ENCODE measurements around the gene PLEKHB2. TPM values are rescaled to one million over a fixed set of nuclear protein-coding genes. Genes with fewer than 3 reads are reported as not detected.
"Not testable (repeated sequence)": the region's sequence is repeated elsewhere in the genome, so short reads cannot be mapped to it uniquely, and the experiment has no call there.

PLEKHB2 gene
- total RNA-seq, 2 experiments from 2014 or later: 42.4 to 43.2 TPM

DNA sequence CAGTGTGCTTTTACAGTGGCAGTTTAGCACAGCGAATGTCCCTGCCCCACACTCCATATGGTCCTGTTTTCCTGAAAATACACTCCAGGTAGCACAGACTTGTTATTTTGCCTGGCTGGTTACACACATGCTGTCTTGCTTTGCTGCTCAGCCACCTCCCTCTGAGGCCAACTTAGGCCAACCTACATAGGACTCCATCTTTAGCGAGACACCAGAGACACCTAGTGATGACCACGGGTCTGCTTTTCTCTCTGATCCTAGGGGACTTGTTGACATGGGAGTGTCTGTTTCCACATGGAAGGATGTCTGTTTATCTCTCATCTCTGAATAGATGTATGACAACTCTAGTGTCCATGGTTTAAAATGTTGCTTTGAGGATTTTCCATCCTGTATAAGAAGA lies 43.3 kb downstream of the PLEKHB2 start:
- no peak overlapping the region for H3K27ac Mint-ChIP-seq
- peaks cover 7% of the 10 kb centered on the region for H3K36me3 Mint-ChIP-seq
- H3K9me3 Mint-ChIP-seq: no peaks in the 10 kb centered on the region
- H3K4me1 Mint-ChIP-seq: no peaks in the 10 kb centered on the region
- H3K27me3 Mint-ChIP-seq: no peaks in the 10 kb centered on the region
- DNase-seq: no peak
- no peak overlapping the region for H3K4me3 Mint-ChIP-seq

GRCh38 chr2:131150109-131150508 lies 45.0 kb downstream of the PLEKHB2 start:
- H3K27ac Mint-ChIP-seq, H3K4me3 Mint-ChIP-seq, H3K36me3 Mint-ChIP-seq, H3K27me3 Mint-ChIP-seq, H3K9me3 Mint-ChIP-seq, H3K4me1 Mint-ChIP-seq, DNase-seq: not testable (repeated sequence)

DNA sequence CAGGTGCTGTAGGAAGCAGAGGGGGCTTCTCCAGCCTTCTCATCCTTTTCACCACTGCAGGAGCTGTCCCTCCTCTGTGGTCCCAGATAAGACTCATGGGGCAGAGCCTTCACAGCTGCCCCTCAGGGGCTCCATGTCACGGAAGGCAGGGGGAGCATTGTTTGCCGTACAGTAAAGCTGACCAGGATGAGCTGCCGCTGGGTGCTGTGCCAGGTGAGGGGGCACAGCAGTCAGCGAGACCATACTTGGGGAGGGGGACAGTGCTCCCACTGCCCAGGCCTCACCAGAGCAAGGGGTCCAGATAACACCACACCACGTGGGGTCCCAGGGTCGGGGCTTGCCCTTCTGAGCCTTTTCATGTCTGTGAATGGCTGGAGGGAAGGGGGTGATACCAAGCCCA lies 46.3 kb downstream of the PLEKHB2 start:
- H3K4me1 Mint-ChIP-seq: peaks cover 15% of the 10 kb centered on the region
- no peak overlapping the region for H3K27ac Mint-ChIP-seq
- DNase-seq: no peak
- peaks cover 5% of the 10 kb centered on the region for H3K36me3 Mint-ChIP-seq
- H3K9me3 Mint-ChIP-seq: no peaks in the 10 kb centered on the region
- no peaks in the 10 kb centered on the region for H3K27me3 Mint-ChIP-seq
- no peak overlapping the region for H3K4me3 Mint-ChIP-seq

- H3K36me3 Mint-ChIP-seq: peaks cover 5% of the 10 kb centered on the region
- H3K4me3 Mint-ChIP-seq: no peak overlapping the region
- peak overlapping the region; percentile 39 for H3K27ac Mint-ChIP-seq
- no peaks in the 10 kb centered on the region for H3K27me3 Mint-ChIP-seq
- H3K4me1 Mint-ChIP-seq: peaks cover 20% of the 10 kb centered on the region
- no peaks in the 10 kb centered on the region for H3K9me3 Mint-ChIP-seq
- DNase-seq: no peak
These were observed 46.9 kb downstream of the PLEKHB2 start for GRCh38 chr2:131152074-131152473.

DNA sequence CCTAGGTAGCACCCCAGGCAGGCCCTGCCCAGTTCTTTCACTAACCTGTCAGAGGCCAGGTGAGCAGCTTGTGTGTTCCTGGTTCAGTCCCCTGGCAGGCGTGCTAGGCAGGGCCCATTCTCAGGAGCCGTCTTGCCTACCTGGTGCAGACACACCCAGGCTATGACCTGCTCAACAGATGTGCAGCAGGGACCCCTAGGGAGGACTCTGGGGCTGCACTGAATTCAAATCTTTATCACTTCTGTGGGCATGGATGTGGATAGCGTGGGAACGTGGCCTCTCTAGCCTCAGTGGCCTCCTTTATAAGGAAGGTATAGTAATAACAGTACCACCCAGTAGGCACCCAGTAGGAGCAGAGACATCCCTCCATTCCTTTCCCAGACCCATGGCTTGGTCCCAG lies 48.4 kb downstream of the PLEKHB2 start:
- Mint-ChIP-seq H3K27me3 (no peaks in the 10 kb centered on the region), H3K36me3 (peaks cover 5% of the 10 kb centered on the region), H3K4me1 (peaks cover 26% of the 10 kb centered on the region), H3K4me3 (no peak overlapping the region), H3K9me3 (no peaks in the 10 kb centered on the region), H3K27ac (no peak overlapping the region)
- no peak for DNase-seq

DNA sequence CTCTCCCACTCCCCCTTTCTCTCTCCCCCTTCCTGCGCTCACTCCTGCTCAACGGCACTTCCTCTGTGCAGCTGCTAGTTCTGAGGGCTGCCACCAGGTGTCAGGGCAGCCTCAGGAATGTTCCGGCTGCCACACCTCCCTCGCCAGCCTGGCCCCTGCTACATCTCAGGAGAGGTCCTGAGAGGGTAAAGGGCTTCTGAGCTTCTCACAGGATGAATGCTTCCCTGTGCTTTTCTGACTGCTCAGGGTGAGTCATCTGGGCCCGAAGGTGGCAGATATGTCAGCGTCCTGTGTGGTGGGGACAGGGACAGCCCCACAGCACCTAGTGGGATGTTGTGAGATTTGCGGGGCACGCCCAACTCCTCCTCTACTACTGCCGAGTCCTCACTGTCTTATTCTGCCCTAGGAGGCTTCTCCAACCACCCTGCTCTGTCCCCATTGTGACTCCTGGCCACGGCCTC lies 49.0 kb downstream of the PLEKHB2 start:
- peak; percentile 88 for DNase-seq
- Mint-ChIP-seq H3K27me3 (no peaks in the 10 kb centered on the region), H3K4me1 (peaks cover 26% of the 10 kb centered on the region), H3K27ac (no peak overlapping the region), H3K4me3 (peak overlapping the region; percentile 3), H3K36me3 (peaks cover 5% of the 10 kb centered on the region), H3K9me3 (no peaks in the 10 kb centered on the region)

- peaks cover 28% of the 10 kb centered on the region for H3K4me1 Mint-ChIP-seq
- DNase-seq: no peak
- no peaks in the 10 kb centered on the region for H3K27me3 Mint-ChIP-seq
- no peak overlapping the region for H3K4me3 Mint-ChIP-seq
- peaks cover 5% of the 10 kb centered on the region for H3K36me3 Mint-ChIP-seq
- H3K27ac Mint-ChIP-seq: peak overlapping the region; percentile 41
- H3K9me3 Mint-ChIP-seq: no peaks in the 10 kb centered on the region
These were observed 49.5 kb downstream of the PLEKHB2 start for GRCh38 chr2:131154647-131155046.

DNA sequence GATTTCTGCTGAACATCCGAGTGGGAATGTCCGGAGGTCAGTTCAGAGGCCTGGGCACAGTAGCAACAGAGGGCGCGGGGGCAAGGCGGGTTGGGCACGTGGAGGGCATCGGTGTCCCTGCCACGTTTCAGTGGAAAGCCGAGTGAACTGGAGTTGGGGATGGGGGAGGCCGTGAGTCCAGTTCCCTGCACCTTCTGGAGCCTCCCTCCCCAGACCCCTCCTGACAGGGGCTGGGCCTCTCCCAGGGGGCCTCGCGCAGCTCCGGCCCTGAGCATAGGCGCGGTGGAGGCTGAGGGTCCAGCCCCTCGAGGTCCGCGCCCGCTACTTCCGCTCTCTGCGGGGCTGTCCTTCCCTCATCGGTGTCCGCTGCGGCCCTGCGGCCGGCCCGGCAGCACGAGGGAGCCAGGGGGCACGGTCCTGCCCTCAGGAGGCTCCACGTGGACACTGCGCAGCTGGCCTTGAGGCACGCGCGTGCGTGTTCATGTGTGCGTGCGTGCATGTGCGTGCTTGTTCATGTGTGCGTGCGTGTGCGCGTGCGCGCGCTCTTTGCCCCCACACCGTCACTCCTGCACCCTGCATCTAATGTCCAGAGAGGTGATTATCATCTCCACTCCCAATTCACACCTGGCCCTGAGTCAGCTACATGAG lies 50.2 kb downstream of the PLEKHB2 start:
- DNase-seq: no peak
- Mint-ChIP-seq H3K27ac (peak overlapping the region; percentile 41), H3K4me3 (no peak overlapping the region), H3K9me3 (no peaks in the 10 kb centered on the region), H3K4me1 (peaks cover 28% of the 10 kb centered on the region), H3K36me3 (peaks cover 4% of the 10 kb centered on the region), H3K27me3 (no peaks in the 10 kb centered on the region)

GRCh38 chr2:131156452-131157149 lies 51.5 kb downstream of the PLEKHB2 start:
- Mint-ChIP-seq H3K4me3 (no peak overlapping the region), H3K27ac (peak overlapping the region; percentile 34), H3K4me1 (peaks cover 28% of the 10 kb centered on the region), H3K9me3 (no peaks in the 10 kb centered on the region), H3K36me3 (no peaks in the 10 kb centered on the region), H3K27me3 (no peaks in the 10 kb centered on the region)
- DNase-seq: peak; percentile 40

DNA sequence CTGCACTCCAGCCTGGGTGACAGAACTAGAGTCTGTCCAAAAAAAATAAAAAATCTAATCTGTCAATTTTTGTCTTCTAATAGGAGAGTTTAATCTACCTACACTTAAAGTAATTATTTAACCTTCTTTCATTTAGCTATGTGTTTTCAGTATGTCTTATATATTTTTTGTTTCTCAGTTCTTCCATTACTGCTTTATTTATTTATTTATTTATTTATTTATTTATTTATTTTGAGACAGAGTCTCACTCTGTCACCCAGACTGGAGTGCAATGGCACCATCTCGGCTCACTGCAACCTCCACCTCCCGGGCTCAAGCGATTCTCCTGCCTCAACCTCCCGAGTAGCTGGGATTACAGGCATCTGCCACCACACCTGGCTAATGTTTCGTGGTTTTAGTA lies 60.4 kb downstream of the PLEKHB2 start:
- H3K4me3 Mint-ChIP-seq, H3K27ac Mint-ChIP-seq, H3K9me3 Mint-ChIP-seq, DNase-seq, H3K4me1 Mint-ChIP-seq, H3K27me3 Mint-ChIP-seq, H3K36me3 Mint-ChIP-seq: not testable (repeated sequence)

DNA sequence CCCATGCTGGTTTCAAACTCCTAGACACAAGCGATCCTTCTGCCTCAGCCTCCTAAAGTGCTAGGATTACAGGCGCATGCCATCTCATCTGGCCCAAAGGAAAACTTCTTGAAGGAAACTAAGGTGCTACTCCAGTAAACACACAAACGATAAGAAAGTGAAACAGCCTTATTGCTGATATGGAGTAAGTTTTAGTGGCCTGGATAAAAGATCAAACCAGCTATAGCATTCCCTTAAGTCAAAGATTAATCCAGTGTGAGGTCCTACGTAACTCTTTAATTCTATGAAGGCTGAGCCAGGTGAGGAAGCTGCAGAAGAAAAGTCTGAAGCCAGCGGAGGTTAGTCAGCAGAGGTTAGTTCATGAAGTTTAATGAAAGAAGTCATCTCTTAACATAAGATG lies 63.4 kb downstream of the PLEKHB2 start:
- Mint-ChIP-seq H3K27ac (no peak overlapping the region), H3K36me3 (no peaks in the 10 kb centered on the region), H3K27me3 (peaks cover 7% of the 10 kb centered on the region), H3K9me3 (no peaks in the 10 kb centered on the region), H3K4me3 (no peak overlapping the region), H3K4me1 (no peaks in the 10 kb centered on the region)
- no peak for DNase-seq

DNA sequence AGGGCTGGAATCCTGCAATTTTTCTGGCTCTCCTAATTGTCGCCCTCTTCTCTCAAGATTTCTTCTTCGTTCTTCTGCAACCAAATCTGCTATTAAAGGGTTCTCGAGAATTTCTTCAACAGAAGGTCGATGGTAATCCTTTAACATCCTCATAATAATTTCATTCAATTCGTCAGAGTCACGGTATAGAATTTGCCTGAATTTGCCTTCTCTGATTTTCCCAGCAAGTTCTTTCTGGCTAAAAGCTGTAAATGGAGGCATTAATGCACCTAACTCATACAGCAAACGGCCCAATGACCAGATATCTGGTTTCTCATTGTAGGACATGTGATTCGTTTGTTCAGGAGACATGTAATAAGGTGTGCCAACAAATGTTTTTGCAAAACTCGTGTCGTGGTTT lies 72.9 kb downstream of the PLEKHB2 start:
- H3K36me3 Mint-ChIP-seq, DNase-seq, H3K27ac Mint-ChIP-seq, H3K4me3 Mint-ChIP-seq, H3K9me3 Mint-ChIP-seq, H3K4me1 Mint-ChIP-seq: not testable (repeated sequence)
- H3K27me3 Mint-ChIP-seq: peaks cover 17% of the 10 kb centered on the region

DNA sequence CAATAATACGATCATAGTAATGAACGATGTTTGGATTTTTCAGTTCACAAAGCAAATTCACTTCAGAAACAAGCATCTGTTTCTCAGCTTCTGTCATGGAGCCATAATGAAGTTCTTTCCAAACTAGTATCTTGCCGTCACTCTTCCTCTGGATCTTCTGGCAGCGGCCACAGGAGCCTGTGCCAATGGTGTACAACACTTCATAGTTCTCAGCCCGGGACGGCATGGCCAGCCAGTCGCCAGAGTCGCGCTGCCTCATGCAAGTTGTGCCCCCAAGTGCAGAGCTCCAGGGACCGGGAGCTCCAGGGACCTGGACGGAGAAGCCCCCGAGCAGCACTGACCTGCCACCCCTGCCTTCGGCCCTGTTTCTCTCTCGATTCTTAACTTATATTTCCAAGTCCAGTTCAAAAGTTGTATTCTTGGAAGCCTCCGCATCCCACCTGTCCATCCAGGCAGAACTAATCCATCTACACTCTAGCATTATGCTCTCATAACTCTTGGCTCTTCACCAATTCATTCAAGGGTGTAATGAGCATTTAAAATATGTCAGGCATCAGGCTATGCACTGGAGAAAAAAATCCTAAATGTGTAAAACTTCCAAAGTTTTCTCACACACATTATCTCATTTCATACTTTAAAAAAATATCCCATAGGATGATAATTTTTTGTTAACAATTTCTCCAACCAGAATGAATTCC lies 73.7 kb downstream of the PLEKHB2 start:
- not testable (repeated sequence) for H3K4me1 Mint-ChIP-seq, H3K4me3 Mint-ChIP-seq, H3K9me3 Mint-ChIP-seq, H3K36me3 Mint-ChIP-seq, DNase-seq, H3K27ac Mint-ChIP-seq
- peaks cover 18% of the 10 kb centered on the region for H3K27me3 Mint-ChIP-seq

- not testable (repeated sequence) for H3K4me1 Mint-ChIP-seq, H3K9me3 Mint-ChIP-seq, H3K27ac Mint-ChIP-seq, H3K4me3 Mint-ChIP-seq, DNase-seq, H3K36me3 Mint-ChIP-seq
- peaks cover 21% of the 10 kb centered on the region for H3K27me3 Mint-ChIP-seq
These were observed 76.3 kb downstream of the PLEKHB2 start for GRCh38 chr2:131181451-131181850.

GRCh38 chr2:131193421-131193820 lies 88.3 kb downstream of the PLEKHB2 start:
- not testable (repeated sequence) for H3K4me3 Mint-ChIP-seq, H3K36me3 Mint-ChIP-seq, H3K4me1 Mint-ChIP-seq, H3K9me3 Mint-ChIP-seq, H3K27ac Mint-ChIP-seq, DNase-seq
- H3K27me3 Mint-ChIP-seq: peaks cover 21% of the 10 kb centered on the region
